H9 (cell line): Measurements from ENCODE around the gene RAB6A. TPM values are rescaled to one million over a fixed set of nuclear protein-coding genes. Genes with fewer than 3 reads are reported as not detected.

Experiments used
- DNase-seq: peaks from one replicate; pipeline ENCODE4 v3.0.0-alpha.2; 2017
- H2AFZ ChIP-seq: one replicate; pipeline ENCODE4 v1.6.1; 2013; ENCODE audit warnings: mild to moderate bottlenecking, low read length, control low read depth, moderate library complexity
- H2AK5ac ChIP-seq: 2 replicates; pipeline ENCODE4 v1.6.1; 2013; ENCODE audit warnings: low read length, control low read depth, mixed read lengths; ENCODE audit not compliant: insufficient read length
- H2BK120ac ChIP-seq: one replicate; pipeline ENCODE4 v1.6.1; 2013; ENCODE audit warnings: low read depth, mild to moderate bottlenecking, low read length, control low read depth, inconsistent platforms; ENCODE audit not compliant: poor library complexity, severe bottlenecking
- H2BK12ac ChIP-seq: 2 replicates; pipeline ENCODE4 v1.6.1; 2013; ENCODE audit warnings: low read length, control low read depth, mixed read lengths, low read depth; ENCODE audit not compliant: insufficient read length
- H2BK15ac ChIP-seq: 2 replicates; pipeline ENCODE4 v1.6.1; 2013; ENCODE audit warnings: low read depth, low read length, control low read depth
- H2BK20ac ChIP-seq: one replicate; pipeline ENCODE4 v1.6.1; 2013; ENCODE audit warnings: low read depth, mild to moderate bottlenecking, low read length, control low read depth, inconsistent platforms; ENCODE audit not compliant: poor library complexity, severe bottlenecking
- H2BK5ac ChIP-seq: 2 replicates; pipeline ENCODE4 v1.6.1; 2013; ENCODE audit warnings: low read length, control low read depth, mixed read lengths; ENCODE audit not compliant: insufficient read length
- H3K14ac ChIP-seq: 2 replicates; pipeline ENCODE4 v1.6.1; 2013; ENCODE audit warnings: low read length, control low read depth; ENCODE audit not compliant: insufficient read depth
- H3K18ac ChIP-seq: 2 replicates; pipeline ENCODE4 v1.6.1; 2013; ENCODE audit warnings: low read depth, mild to moderate bottlenecking, mixed read lengths, low read length, control low read depth; ENCODE audit not compliant: insufficient read length
- H3K23ac ChIP-seq: 2 replicates; pipeline ENCODE4 v1.6.1; 2013; ENCODE audit warnings: low read length, control low read depth, mixed read lengths, low read depth; ENCODE audit not compliant: insufficient read length
- H3K23me2 ChIP-seq: 2 replicates; pipeline ENCODE4 v1.6.1; 2013; ENCODE audit warnings: low read depth, mild to moderate bottlenecking, mixed read lengths, low read length, control low read depth; ENCODE audit not compliant: insufficient read length, poor library complexity, severe bottlenecking
- H3K27ac ChIP-seq: 2 replicates; pipeline ENCODE4 v1.5.1; 2013; ENCODE audit warnings: low read length, control low read depth, mixed read lengths, low read depth; ENCODE audit not compliant: insufficient read length
- H3K27me3 ChIP-seq: 2 replicates; pipeline ENCODE4 v1.6.1; 2013; ENCODE audit warnings: low read length, control low read depth, inconsistent platforms; ENCODE audit not compliant: insufficient read depth
- H3K4ac ChIP-seq: 2 replicates; pipeline ENCODE4 v1.6.1; 2013; ENCODE audit warnings: low read depth, mild to moderate bottlenecking, control low read depth, inconsistent platforms, low read length, moderate library complexity
- H3K4me1 ChIP-seq: 2 replicates; pipeline ENCODE4 v1.6.1; 2013; ENCODE audit warnings: low read length, control low read depth, inconsistent platforms; ENCODE audit not compliant: insufficient read depth
- H3K4me2 ChIP-seq: 2 replicates; pipeline ENCODE4 v1.6.1; 2013; ENCODE audit warnings: low read length, control low read depth, mixed read lengths; ENCODE audit not compliant: insufficient read length, insufficient read depth
- H3K56ac ChIP-seq: 2 replicates; pipeline ENCODE4 v1.6.1; 2013; ENCODE audit warnings: low read depth, mild to moderate bottlenecking, mixed read lengths, low read length, control low read depth; ENCODE audit not compliant: insufficient read length
- H3K79me1 ChIP-seq: 2 replicates; pipeline ENCODE4 v1.6.1; 2013; ENCODE audit warnings: low read depth, mild to moderate bottlenecking, moderate library complexity, low read length, control low read depth, inconsistent platforms; ENCODE audit not compliant: insufficient read depth, poor library complexity, severe bottlenecking
- H3K79me2 ChIP-seq: 2 replicates; pipeline ENCODE4 v1.6.1; 2013; ENCODE audit warnings: low read length, control low read depth, inconsistent platforms; ENCODE audit not compliant: insufficient read depth
- H3K9ac ChIP-seq: 2 replicates; pipeline ENCODE4 v1.6.1; 2013; ENCODE audit warnings: low read length, control low read depth, mixed read lengths; ENCODE audit not compliant: insufficient read length; ENCODE audit errors: extremely low read depth
- H3K9me3 ChIP-seq: one replicate; pipeline ENCODE4 v1.6.1; 2013; ENCODE audit warnings: low read depth, low read length, inconsistent platforms; ENCODE audit not compliant: control insufficient read depth
- H3T11ph ChIP-seq: one replicate; pipeline ENCODE4 v1.6.1; 2013; ENCODE audit warnings: mild to moderate bottlenecking, low read length, control low read depth, inconsistent platforms
- H4K20me1 ChIP-seq: one replicate; pipeline ENCODE4 v1.6.1; 2013; ENCODE audit not compliant: control insufficient read depth, insufficient read length, insufficient read depth
- H4K5ac ChIP-seq: 2 replicates; pipeline ENCODE4 v1.6.1; 2013; ENCODE audit warnings: low read depth, mild to moderate bottlenecking, mixed read lengths, low read length, control low read depth; ENCODE audit not compliant: insufficient read length
- H4K8ac ChIP-seq: replicated peaks from 2 replicates; pipeline ENCODE4 v1.6.1; 2013; ENCODE audit warnings: low read length, control low read depth, mixed read lengths, low read depth; ENCODE audit not compliant: insufficient read length
- H4K91ac ChIP-seq: 2 replicates; pipeline ENCODE4 v1.6.1; 2013; ENCODE audit warnings: low read depth, mild to moderate bottlenecking, moderate library complexity, mixed read lengths, low read length, control low read depth; ENCODE audit not compliant: insufficient read length
- H3K27ac Mint-ChIP-seq, 3 experiments: 2 replicates in 2 of 3; 3 replicates in 1 of 3; pipeline ENCODE4 v1.8.0; 2020 to 2021; ENCODE audit warnings: mixed read lengths in 3 of 3, mild to moderate bottlenecking in 1 of 3, moderate library complexity in 1 of 3
- H3K27me3 Mint-ChIP-seq: 2 replicates; pipeline ENCODE4 v1.8.0; 2021; ENCODE audit warnings: low read depth, mild to moderate bottlenecking, moderate library complexity, mixed read lengths
- H3K36me3 Mint-ChIP-seq, 3 experiments: 2 replicates in 2 of 3; 3 replicates in 1 of 3; pipeline ENCODE4 v1.8.0; 2020 to 2021; ENCODE audit warnings: low read depth in 3 of 3, mixed read lengths in 3 of 3; ENCODE audit not compliant: insufficient read depth in 1 of 3
- H3K4me1 Mint-ChIP-seq, 2 experiments: 2 replicates each; pipeline ENCODE4 v1.8.0; 2020; ENCODE audit warnings: mixed read lengths in 2 of 2
- H3K4me3 Mint-ChIP-seq, 2 experiments: 2 replicates in 1 of 2; 3 replicates in 1 of 2; pipeline ENCODE4 v1.8.0; 2020 to 2021; ENCODE audit warnings: mild to moderate bottlenecking in 2 of 2, mixed read lengths in 2 of 2, moderate library complexity in 1 of 2
- H3K9me3 Mint-ChIP-seq, 2 experiments: 2 replicates in 1 of 2; 3 replicates in 1 of 2; pipeline ENCODE4 v1.8.0; 2020; ENCODE audit warnings: mild to moderate bottlenecking in 2 of 2, mixed read lengths in 2 of 2, moderate library complexity in 1 of 2
- CTCF ChIP-seq: fragments of 200-600 bp; sonication (generic); conservative IDR thresholded peaks from 3 replicates; pipeline ENCODE4 v1.8.0; 2021; ENCODE audit warnings: antibody characterized with exemption, mild to moderate bottlenecking
- WGBS: extraction: QIAGEN DNeasy Blood & Tissue Kit; methylation state at CpG from one replicate; pipeline ENCODE4 v1.1.7; 2013; ENCODE audit warnings: missing lambda C conversion rate, low lambda C conversion rate, mixed read lengths; ENCODE audit not compliant: insufficient read length; ENCODE audit errors: extremely low coverage; 5-methylcytosine and 5-hydroxymethylcytosine counted together
- total RNA-seq: library from RNA; stranded (reverse); gene quantifications from 2 replicates; pipeline ENCODE4 v1.2.1, GENCODE V29; 2021

RAB6A gene
- total RNA-seq, 1 experiment from 2014 or later: 72.8 TPM

GRCh38 chr11:73715541-73715940 lies 45.3 kb downstream of the RAB6A start:
- no peaks in the 10 kb centered on the region for H3K79me2 ChIP-seq
- H2AFZ ChIP-seq: no peak overlapping the region
- H3K18ac ChIP-seq: no peak overlapping the region
- H3K4me1 Mint-ChIP-seq: no peaks in the 10 kb centered on the region
- no peaks in the 10 kb centered on the region for H4K20me1 ChIP-seq
- no peak overlapping the region for H3K23ac ChIP-seq
- H2BK120ac ChIP-seq: no peak overlapping the region
- no peak for DNase-seq
- no peaks in the 10 kb centered on the region for H3K23me2 ChIP-seq
- H2BK5ac ChIP-seq: no peak overlapping the region
- H2BK20ac ChIP-seq: no peak overlapping the region
- H4K91ac ChIP-seq: no peak overlapping the region
- TF ChIP-seq CTCF: no peak
- H3K56ac ChIP-seq: no peak overlapping the region
- no peak overlapping the region for H4K8ac ChIP-seq
- H3K9ac ChIP-seq: no peak overlapping the region
- no peak overlapping the region for H2AK5ac ChIP-seq
- no peaks in the 10 kb centered on the region for H3K9me3 Mint-ChIP-seq
- H2BK15ac ChIP-seq: no peak overlapping the region
- no peak overlapping the region for H4K5ac ChIP-seq
- no peak overlapping the region for H3K4me3 Mint-ChIP-seq
- H3T11ph ChIP-seq: no peak overlapping the region
- H3K79me1 ChIP-seq: peaks cover 3% of the 10 kb centered on the region
- H2BK12ac ChIP-seq: no peak overlapping the region
- H3K4me2 ChIP-seq: no peak overlapping the region
- no peaks in the 10 kb centered on the region for H3K9me3 ChIP-seq
- no peaks in the 10 kb centered on the region for H3K27me3 ChIP-seq
- WGBS: no CpG with 5 or more reads among the region's 2 CpGs
- H3K4ac ChIP-seq: no peak overlapping the region
- H3K27ac Mint-ChIP-seq: no peak overlapping the region
- H3K4me1 ChIP-seq: no peaks in the 10 kb centered on the region
- no peak overlapping the region for H3K27ac ChIP-seq
- no peak overlapping the region for H3K14ac ChIP-seq
- peaks cover 1 to 42% (median 18%) of the 10 kb centered on the region in 3 experiments; a peak in 6 of 7 replicates for H3K36me3 Mint-ChIP-seq
- no peaks in the 10 kb centered on the region for H3K27me3 Mint-ChIP-seq
